Endothelial cell of umbilical vein (primary cell): Measurements from ENCODE around the gene NEXN.

Experiments
- FOS ChIP-seq: IDR thresholded peaks from 2 replicates; pipeline ENCODE4 v1.6.1; 2011; ENCODE audit warnings: mild to moderate bottlenecking, low read length, moderate library complexity, borderline replicate concordance; ENCODE audit not compliant: insufficient read depth
- GATA2 ChIP-seq: IDR thresholded peaks from 2 replicates; pipeline ENCODE4 v1.7.0; 2011; ENCODE audit warnings: low read depth, mild to moderate bottlenecking, moderate library complexity, mixed read lengths, low read length; ENCODE audit not compliant: insufficient read length, insufficient read depth
- POLR2A ChIP-seq: IDR thresholded peaks from 2 replicates; pipeline ENCODE4 v1.6.1; 2012; ENCODE audit warnings: low read depth, mild to moderate bottlenecking, control low read depth, low read length
- POLR2AphosphoS5 ChIP-seq: IDR thresholded peaks from 2 replicates; pipeline ENCODE4 v1.6.1; 2012; ENCODE audit warnings: low read depth, mild to moderate bottlenecking, control low read depth, low read length, moderate library complexity; ENCODE audit not compliant: insufficient read depth
- TF ChIP-seq, protein P1 (sequence below), 2 donors: IDR thresholded peaks; 1 replicate in 1 of 2; 2 replicates in 1 of 2; pipeline ENCODE4 v1.5.1; 2011; ENCODE audit warnings: low read length in 2 of 2, mild to moderate bottlenecking in 2 of 2, moderate library complexity in 2 of 2, control low read depth in 1 of 2, inconsistent platforms in 1 of 2, low read depth in 1 of 2; ENCODE audit not compliant: insufficient read depth in 1 of 2; ENCODE audit errors: extremely low read depth in 1 of 2

DNA sequence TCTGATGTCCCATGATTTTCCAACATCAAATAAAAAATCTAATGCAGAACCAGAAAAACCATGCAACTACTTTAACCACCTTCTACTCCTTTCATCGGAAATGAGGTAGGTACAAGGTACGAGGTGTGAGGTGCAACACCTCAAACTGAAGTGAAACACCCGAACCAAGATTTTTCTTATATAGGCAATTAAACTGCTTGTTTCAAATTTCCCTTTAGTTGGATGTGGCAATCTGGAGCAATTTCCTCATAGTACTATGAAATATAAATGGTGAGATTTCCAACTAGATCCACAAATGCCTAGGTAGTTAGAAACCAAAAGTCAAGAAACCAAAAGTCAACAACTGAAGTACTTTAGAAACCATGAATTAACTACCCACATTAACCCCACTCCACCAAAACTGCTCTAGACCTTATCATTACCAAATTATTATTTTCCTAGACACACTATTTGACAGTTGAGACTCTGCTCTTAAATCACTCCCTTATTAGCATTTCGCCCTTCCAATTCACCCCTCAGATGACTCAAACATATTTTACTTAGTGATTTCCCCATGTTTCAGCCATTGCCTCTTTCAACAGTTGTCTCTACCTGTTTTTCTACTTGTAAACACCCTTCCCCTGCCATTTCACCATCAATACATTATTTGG is 52.6 kb downstream of the NEXN start:
- TF ChIP-seq, protein P1, sequence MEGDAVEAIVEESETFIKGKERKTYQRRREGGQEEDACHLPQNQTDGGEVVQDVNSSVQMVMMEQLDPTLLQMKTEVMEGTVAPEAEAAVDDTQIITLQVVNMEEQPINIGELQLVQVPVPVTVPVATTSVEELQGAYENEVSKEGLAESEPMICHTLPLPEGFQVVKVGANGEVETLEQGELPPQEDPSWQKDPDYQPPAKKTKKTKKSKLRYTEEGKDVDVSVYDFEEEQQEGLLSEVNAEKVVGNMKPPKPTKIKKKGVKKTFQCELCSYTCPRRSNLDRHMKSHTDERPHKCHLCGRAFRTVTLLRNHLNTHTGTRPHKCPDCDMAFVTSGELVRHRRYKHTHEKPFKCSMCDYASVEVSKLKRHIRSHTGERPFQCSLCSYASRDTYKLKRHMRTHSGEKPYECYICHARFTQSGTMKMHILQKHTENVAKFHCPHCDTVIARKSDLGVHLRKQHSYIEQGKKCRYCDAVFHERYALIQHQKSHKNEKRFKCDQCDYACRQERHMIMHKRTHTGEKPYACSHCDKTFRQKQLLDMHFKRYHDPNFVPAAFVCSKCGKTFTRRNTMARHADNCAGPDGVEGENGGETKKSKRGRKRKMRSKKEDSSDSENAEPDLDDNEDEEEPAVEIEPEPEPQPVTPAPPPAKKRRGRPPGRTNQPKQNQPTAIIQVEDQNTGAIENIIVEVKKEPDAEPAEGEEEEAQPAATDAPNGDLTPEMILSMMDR (IDR thresholded peaks at IDR 0.05; ENCODE audit: extremely low read depth in 1 of 2, insufficient read depth in 1 of 2, low read depth in 1 of 2, low read length in 2 of 2): no peak
- TF ChIP-seq POLR2AphosphoS5: peak; percentile 19
- TF ChIP-seq FOS: no peak
- TF ChIP-seq POLR2A: peak; percentile 27
- no peak for TF ChIP-seq GATA2
